Right ventricle myocardium superior (tissue), 1 donor: ENCODE data around the gene RPAP3. TPM values are rescaled to one million over a fixed set of nuclear protein-coding genes. Genes with fewer than 3 reads are reported as not detected.
"Not testable (repeated sequence)": the region's sequence is repeated elsewhere in the genome, so short reads cannot be mapped to it uniquely, and the experiment has no call there.

Source experiments
- ATAC-seq: fragments of 200-7000 bp; cut with Tn5 transposase; one replicate; pipeline ENCODE4 v1.9.1; 2020; ENCODE audit warnings: mild to moderate bottlenecking; ENCODE audit not compliant: poor library complexity
- DNase-seq: peaks from one replicate; pipeline ENCODE4 v3.0.0-alpha.2; 2020
- intact Hi-C: fragments of 100-400 bp; cut with DNase I; formaldehyde crosslinking; loops from one replicate; pipeline ENCODE4 v1.11.2; 2022
- total RNA-seq: library from RNA; stranded (reverse); fragmentation: NEBNext Ultra II Directional; extraction: Animal tissue kit (Norgen Biotek cat#: 25700); gene quantifications from one replicate; pipeline ENCODE4 v1.2.1, GENCODE V29; 2021
- donor health status: DM: no; HTN: yes; CAD: no; lungs with severe emphysema.

RPAP3 gene
- total RNA-seq, 1 donor from 2014 or later: 22.7 TPM

GRCh38 chr12:47635770-47636169 is 70.1 kb downstream of the RPAP3 start:
- DNase-seq, ATAC-seq, intact Hi-C loops: not testable (repeated sequence)

GRCh38 chr12:47634127-47634526 is 71.7 kb downstream of the RPAP3 start:
- DNase-seq (no peak), ATAC-seq (no peak)
- intact Hi-C loops: no loop called here

GRCh38 chr12:47621960-47622359 is 83.9 kb downstream of the RPAP3 start:
- ATAC-seq: no peak

GRCh38 chr12:47617476-47617875 is 88.4 kb downstream of the RPAP3 start:
- ATAC-seq (no peak), DNase-seq (no peak)
- intact Hi-C loops: no loop called here

More at GRCh38 chr12:47621960-47622359, 83.9 kb downstream of the RPAP3 start:
- intact Hi-C loops: no loop called here
- DNase-seq: no peak

GRCh38 chr12:47616440-47616839 is 89.4 kb downstream of the RPAP3 start:
- intact Hi-C loops: no loop called here
- DNase-seq: no peak
- ATAC-seq: no peak

- ATAC-seq: no peak
- DNase-seq: no peak
- intact Hi-C loops: no loop called here
These were observed 90.1 kb downstream of the RPAP3 start for GRCh38 chr12:47615711-47616110.

- intact Hi-C loops: no loop called here
- no peak for DNase-seq
- no peak for ATAC-seq
These were observed 91.3 kb downstream of the RPAP3 start for GRCh38 chr12:47614521-47614920.

GRCh38 chr12:47612953-47613352 is 92.9 kb downstream of the RPAP3 start:
- intact Hi-C loops: no loop called here
- ATAC-seq: no peak
- no peak for DNase-seq

- no peak for ATAC-seq
- intact Hi-C loops: no loop called here
These were observed 93.9 kb downstream of the RPAP3 start for GRCh38 chr12:47611906-47612305.

More at GRCh38 chr12:47611906-47612305, 93.9 kb downstream of the RPAP3 start:
- no peak for DNase-seq

Other genes with a start within 250 kb of the RPAP3 start
- 0.11 TPM for gene ENDOU, start 19.5 kb upstream of the RPAP3 start, total RNA-seq
- gene RAPGEF3, start 52.9 kb upstream of the RPAP3 start, total RNA-seq: 30.6 TPM
- gene SLC48A1, start 67.2 kb upstream of the RPAP3 start, total RNA-seq: 26.8 TPM
- gene HDAC7, start 113.9 kb upstream of the RPAP3 start, total RNA-seq: 35.9 TPM
- gene VDR, start 199.0 kb upstream of the RPAP3 start, total RNA-seq: 0.11 TPM